Progenitor cell of endocrine pancreas (in vitro differentiated cells): ENCODE measurements around the gene CYBB. TPM values are rescaled to one million over a fixed set of nuclear protein-coding genes. Genes with fewer than 3 reads are reported as not detected.

Experiments
- DNase-seq: peaks from one replicate; pipeline ENCODE4 v3.0.0; 2021; ENCODE audit warnings: low spot score; ENCODE audit not compliant: unreplicated experiment
- H3K27ac Mint-ChIP-seq: 2 replicates; pipeline ENCODE4 v1.8.0; 2021; ENCODE audit warnings: mild to moderate bottlenecking, moderate library complexity, mixed read lengths
- H3K27me3 Mint-ChIP-seq: 2 replicates; pipeline ENCODE4 v1.8.0; 2021; ENCODE audit warnings: mixed read lengths
- H3K36me3 Mint-ChIP-seq: 2 replicates; pipeline ENCODE4 v1.8.0; 2022; ENCODE audit warnings: mixed read lengths; ENCODE audit not compliant: insufficient read depth
- H3K4me1 Mint-ChIP-seq: 2 replicates; pipeline ENCODE4 v1.8.0; 2021; ENCODE audit warnings: low read depth, mixed read lengths
- H3K4me3 Mint-ChIP-seq: 2 replicates; pipeline ENCODE4 v1.8.0; 2021; ENCODE audit warnings: low read depth, mild to moderate bottlenecking, moderate library complexity, mixed read lengths
- H3K9me3 Mint-ChIP-seq: 2 replicates; pipeline ENCODE4 v1.8.0; 2021; ENCODE audit warnings: low read depth, mixed read lengths
- total RNA-seq: library from RNA; stranded (reverse); gene quantifications from 2 replicates; pipeline ENCODE4 v1.2.1, GENCODE V29; 2021
- TF ChIP-seq, protein P1 (sequence below): fragments of 200-600 bp; sonication (generic); IDR thresholded peaks from one replicate; pipeline ENCODE4 v1.5.0; 2021; ENCODE audit warnings: antibody characterized with exemption, mild to moderate bottlenecking; ENCODE audit not compliant: unreplicated experiment

CYBB gene
- total RNA-seq, 1 donor from 2014 or later = 0.41 TPM

DNA sequence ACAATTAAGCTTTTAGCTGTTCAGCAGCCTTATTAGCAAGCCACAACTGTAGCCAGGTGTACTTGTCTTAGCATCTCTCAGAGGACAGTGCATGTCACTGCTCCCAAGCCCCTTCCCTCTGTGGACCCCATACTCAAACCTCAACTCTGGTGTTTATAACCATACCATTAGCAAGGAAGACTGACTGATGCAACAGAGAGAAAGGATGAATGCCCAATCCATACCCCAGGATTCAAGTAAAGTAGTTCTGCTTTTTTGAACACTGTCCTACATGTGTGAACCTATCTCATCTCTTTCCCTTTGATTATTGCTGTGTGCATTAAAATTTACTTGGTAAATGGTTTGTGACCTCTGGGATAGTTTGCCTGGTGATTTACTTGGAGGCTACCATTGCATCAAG, 22.8 kb upstream of the CYBB start:
- DNase-seq = no peak
- Mint-ChIP-seq H3K36me3 (no peaks in the 10 kb centered on the region), H3K4me3 (no peak overlapping the region)

DNA sequence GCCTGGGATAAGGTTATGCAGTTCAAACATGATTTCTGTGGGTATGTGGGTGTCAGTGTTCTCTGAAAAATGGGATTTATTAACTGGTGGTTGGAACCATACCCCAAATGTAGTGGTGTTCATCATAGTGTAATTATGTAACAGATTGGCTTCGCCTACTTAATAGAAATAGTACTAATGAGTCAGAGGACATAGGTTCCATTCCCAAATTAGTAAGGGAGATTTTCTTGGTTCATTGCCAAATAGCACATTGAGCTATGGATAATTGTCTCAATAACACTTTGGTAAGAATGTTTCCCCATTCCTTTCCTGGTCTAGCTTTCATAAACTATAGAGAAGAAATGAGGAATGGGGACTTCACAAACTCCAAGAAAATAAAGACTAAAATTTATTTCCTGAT, 20.5 kb upstream of the CYBB start:
- no peak for DNase-seq
- Mint-ChIP-seq H3K4me3 (no peak overlapping the region), H3K27me3 (no peaks in the 10 kb centered on the region), H3K36me3 (no peaks in the 10 kb centered on the region), H3K9me3 (peaks cover 9% of the 10 kb centered on the region), H3K27ac (no peak overlapping the region), H3K4me1 (no peaks in the 10 kb centered on the region)
- TF ChIP-seq, protein P1, sequence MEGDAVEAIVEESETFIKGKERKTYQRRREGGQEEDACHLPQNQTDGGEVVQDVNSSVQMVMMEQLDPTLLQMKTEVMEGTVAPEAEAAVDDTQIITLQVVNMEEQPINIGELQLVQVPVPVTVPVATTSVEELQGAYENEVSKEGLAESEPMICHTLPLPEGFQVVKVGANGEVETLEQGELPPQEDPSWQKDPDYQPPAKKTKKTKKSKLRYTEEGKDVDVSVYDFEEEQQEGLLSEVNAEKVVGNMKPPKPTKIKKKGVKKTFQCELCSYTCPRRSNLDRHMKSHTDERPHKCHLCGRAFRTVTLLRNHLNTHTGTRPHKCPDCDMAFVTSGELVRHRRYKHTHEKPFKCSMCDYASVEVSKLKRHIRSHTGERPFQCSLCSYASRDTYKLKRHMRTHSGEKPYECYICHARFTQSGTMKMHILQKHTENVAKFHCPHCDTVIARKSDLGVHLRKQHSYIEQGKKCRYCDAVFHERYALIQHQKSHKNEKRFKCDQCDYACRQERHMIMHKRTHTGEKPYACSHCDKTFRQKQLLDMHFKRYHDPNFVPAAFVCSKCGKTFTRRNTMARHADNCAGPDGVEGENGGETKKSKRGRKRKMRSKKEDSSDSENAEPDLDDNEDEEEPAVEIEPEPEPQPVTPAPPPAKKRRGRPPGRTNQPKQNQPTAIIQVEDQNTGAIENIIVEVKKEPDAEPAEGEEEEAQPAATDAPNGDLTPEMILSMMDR = no peak

More for the DNA sequence above, 22.8 kb upstream of the CYBB start:
- Mint-ChIP-seq H3K27me3 (no peaks in the 10 kb centered on the region), H3K9me3 (peaks cover 12% of the 10 kb centered on the region), H3K4me1 (no peaks in the 10 kb centered on the region), H3K27ac (no peak overlapping the region)
- TF ChIP-seq, protein P1 = no peak

DNA sequence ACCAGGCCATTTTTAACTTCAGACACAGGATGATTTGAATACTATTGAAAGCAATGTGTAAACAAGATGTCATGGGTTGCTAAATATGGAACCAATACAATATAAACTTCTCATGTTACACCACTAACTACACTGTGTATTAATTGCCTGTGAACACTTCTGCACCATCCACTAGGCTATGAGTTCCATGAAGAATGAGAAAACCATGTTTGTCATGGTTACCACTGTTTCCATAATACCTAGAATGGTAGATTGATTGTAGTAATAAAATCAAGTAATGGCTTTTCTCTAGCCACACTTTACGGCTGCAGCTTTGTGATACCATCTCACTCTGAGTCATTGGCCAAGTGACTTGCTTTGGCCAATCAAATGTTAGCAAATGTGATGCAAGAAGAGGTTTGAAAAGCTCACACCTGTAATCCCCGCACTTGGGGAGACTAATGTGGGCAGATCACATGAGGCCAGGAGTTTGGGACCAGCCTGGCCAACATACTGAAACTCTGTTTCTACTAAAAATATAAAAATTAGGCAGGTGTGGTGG, 19.9 kb upstream of the CYBB start:
- no peak overlapping the region for H3K4me3 Mint-ChIP-seq
- no peaks in the 10 kb centered on the region for H3K27me3 Mint-ChIP-seq
- no peak for DNase-seq
- TF ChIP-seq, protein P1 = no peak
- peaks cover 9% of the 10 kb centered on the region for H3K9me3 Mint-ChIP-seq
- H3K4me1 Mint-ChIP-seq = no peaks in the 10 kb centered on the region
- no peak overlapping the region for H3K27ac Mint-ChIP-seq
- H3K36me3 Mint-ChIP-seq = no peaks in the 10 kb centered on the region

DNA sequence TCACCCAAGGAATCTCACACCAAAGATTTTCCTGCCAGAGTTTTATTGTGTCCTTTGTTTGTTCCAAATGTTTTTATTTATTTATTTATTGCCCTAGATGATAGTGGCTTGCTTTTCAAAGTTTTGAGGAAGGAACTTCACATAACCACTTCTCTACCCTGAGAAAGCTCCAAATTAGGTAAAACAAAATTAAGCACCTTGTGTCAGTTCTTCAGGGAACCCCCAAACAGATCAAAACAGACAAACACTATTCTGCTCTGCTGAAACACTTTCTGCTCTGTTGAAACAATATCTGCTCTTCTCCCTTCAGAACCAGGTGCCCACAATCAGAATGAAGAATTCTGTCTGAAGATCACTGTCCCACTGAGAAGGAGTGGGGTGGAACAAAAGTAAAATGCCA, 16.5 kb upstream of the CYBB start:
- no peaks in the 10 kb centered on the region for H3K27me3 Mint-ChIP-seq

DNA sequence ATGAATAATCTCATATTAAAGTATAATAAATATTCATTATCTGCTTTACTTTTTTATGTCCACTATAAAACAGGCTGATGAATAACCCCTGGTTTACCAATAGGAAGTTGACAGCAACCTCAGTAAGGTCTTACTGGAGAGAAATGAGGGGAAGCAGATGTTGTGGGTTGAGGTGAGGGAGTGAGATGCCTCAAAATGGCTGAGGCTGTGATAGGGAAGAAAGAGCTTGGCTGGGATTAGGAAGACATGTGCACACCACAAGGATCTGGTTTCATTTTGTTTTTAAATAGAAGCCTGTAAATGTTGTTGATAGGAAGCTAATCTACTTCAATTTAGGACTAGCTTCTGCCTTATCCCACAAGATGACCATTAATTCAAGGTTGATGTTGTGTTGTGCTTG, 14.4 kb upstream of the CYBB start:
- H3K4me1 Mint-ChIP-seq = no peaks in the 10 kb centered on the region
- H3K27me3 Mint-ChIP-seq = no peaks in the 10 kb centered on the region
- H3K4me3 Mint-ChIP-seq = no peak overlapping the region
- H3K36me3 Mint-ChIP-seq = no peaks in the 10 kb centered on the region
- H3K27ac Mint-ChIP-seq = no peak overlapping the region
- DNase-seq = no peak
- H3K9me3 Mint-ChIP-seq = peaks cover 24% of the 10 kb centered on the region
- TF ChIP-seq, protein P1 = no peak

More for the DNA sequence above, 16.5 kb upstream of the CYBB start:
- Mint-ChIP-seq H3K36me3 (no peaks in the 10 kb centered on the region), H3K9me3 (peaks cover 23% of the 10 kb centered on the region), H3K4me1 (no peaks in the 10 kb centered on the region), H3K4me3 (no peak overlapping the region), H3K27ac (no peak overlapping the region)
- DNase-seq = no peak
- TF ChIP-seq, protein P1 = no peak
